Neural progenitor cell (in vitro differentiated cells): ENCODE measurements around the gene RCAN3. TPM values are rescaled to one million over a fixed set of nuclear protein-coding genes. Genes with fewer than 3 reads are reported as not detected.

Source experiments
- DNase-seq: peaks from one replicate; pipeline ENCODE4 v3.0.0-alpha.2; 2016; ENCODE audit warnings: low spot score
- H2AFZ ChIP-seq: fragments of 200-600 bp; sonication (generic); replicated peaks from 2 replicates; pipeline ENCODE4 v1.6.1; 2016; ENCODE audit warnings: antibody characterized with exemption
- H3F3A ChIP-seq: fragments of 200-600 bp; sonication (generic); 2 replicates; pipeline ENCODE4 v1.6.1; 2016; ENCODE audit warnings: antibody characterized with exemption, low read depth
- H3K27ac ChIP-seq: fragments of 200-600 bp; sonication (generic); 2 replicates; pipeline ENCODE4 v1.5.1; 2016; ENCODE audit warnings: mild to moderate bottlenecking
- H3K27me3 ChIP-seq: fragments of 200-600 bp; sonication (generic); 2 replicates; pipeline ENCODE4 v1.6.1; 2016; ENCODE audit warnings: mild to moderate bottlenecking, moderate library complexity
- H3K36me3 ChIP-seq: fragments of 200-600 bp; sonication (generic); 2 replicates; pipeline ENCODE4 v1.5.1; 2016
- H3K4me1 ChIP-seq: fragments of 200-600 bp; sonication (generic); 2 replicates; pipeline ENCODE4 v1.6.1; 2016; ENCODE audit warnings: mixed run types
- H3K4me2 ChIP-seq: fragments of 200-600 bp; sonication (generic); 2 replicates; pipeline ENCODE4 v1.6.1; 2016
- H3K4me3 ChIP-seq: fragments of 200-600 bp; sonication (generic); 2 replicates; pipeline ENCODE4 v1.5.1; 2016
- H3K79me2 ChIP-seq: fragments of 200-600 bp; sonication (generic); 2 replicates; pipeline ENCODE4 v1.6.1; 2016; ENCODE audit warnings: low read depth
- H3K9ac ChIP-seq: fragments of 200-600 bp; sonication (generic); 2 replicates; pipeline ENCODE4 v1.6.1; 2016
- H3K9me3 ChIP-seq: fragments of 200-600 bp; sonication (generic); 2 replicates; pipeline ENCODE4 v1.5.1; 2016; ENCODE audit warnings: low read depth
- H4K20me1 ChIP-seq: fragments of 200-600 bp; sonication (generic); 2 replicates; pipeline ENCODE4 v1.6.1; 2016; ENCODE audit warnings: low read depth
- H3K27ac Mint-ChIP-seq: 3 replicates; pipeline ENCODE4 v1.8.0; 2021; ENCODE audit warnings: mixed read lengths
- H3K27me3 Mint-ChIP-seq: 2 replicates; pipeline ENCODE4 v1.8.0; 2022; ENCODE audit warnings: low read depth, mild to moderate bottlenecking, inconsistent platforms, moderate library complexity, mixed read lengths; ENCODE audit not compliant: insufficient read depth
- H3K36me3 Mint-ChIP-seq: 3 replicates; pipeline ENCODE4 v1.8.0; 2021; ENCODE audit warnings: mixed read lengths
- H3K4me1 Mint-ChIP-seq: 3 replicates; pipeline ENCODE4 v1.8.0; 2021; ENCODE audit warnings: mixed read lengths
- H3K4me3 Mint-ChIP-seq: 3 replicates; pipeline ENCODE4 v1.8.0; 2021; ENCODE audit warnings: mild to moderate bottlenecking, moderate library complexity, mixed read lengths
- H3K9me3 Mint-ChIP-seq: 3 replicates; pipeline ENCODE4 v1.8.0; 2020; ENCODE audit warnings: mixed read lengths
- EZH2 ChIP-seq: fragments of 200-600 bp; sonication (generic); IDR thresholded peaks from 2 replicates; pipeline ENCODE4 v1.6.1; 2017; ENCODE audit warnings: antibody characterized with exemption, mild to moderate bottlenecking, moderate library complexity
- EZH2phosphoT487 ChIP-seq: fragments of 200-600 bp; sonication (generic); IDR thresholded peaks from 2 replicates; pipeline ENCODE4 v1.6.1; 2017; ENCODE audit warnings: antibody characterized with exemption
- total RNA-seq: library from RNA; depleted of rRNA; stranded (reverse); fragments of >200 nt; gene quantifications from 2 replicates; pipeline ENCODE4 v1.2.3, GENCODE V29; 2015; ENCODE audit warnings: low replicate concordance
- TF ChIP-seq, protein P1 (sequence below): fragments of 200-600 bp; sonication (generic); IDR thresholded peaks from 2 replicates; pipeline ENCODE4 v1.5.1; 2017; ENCODE audit warnings: antibody characterized with exemption, mild to moderate bottlenecking

RCAN3 gene
- total RNA-seq, 1 donor from 2014 or later, result 9.3 TPM

DNA sequence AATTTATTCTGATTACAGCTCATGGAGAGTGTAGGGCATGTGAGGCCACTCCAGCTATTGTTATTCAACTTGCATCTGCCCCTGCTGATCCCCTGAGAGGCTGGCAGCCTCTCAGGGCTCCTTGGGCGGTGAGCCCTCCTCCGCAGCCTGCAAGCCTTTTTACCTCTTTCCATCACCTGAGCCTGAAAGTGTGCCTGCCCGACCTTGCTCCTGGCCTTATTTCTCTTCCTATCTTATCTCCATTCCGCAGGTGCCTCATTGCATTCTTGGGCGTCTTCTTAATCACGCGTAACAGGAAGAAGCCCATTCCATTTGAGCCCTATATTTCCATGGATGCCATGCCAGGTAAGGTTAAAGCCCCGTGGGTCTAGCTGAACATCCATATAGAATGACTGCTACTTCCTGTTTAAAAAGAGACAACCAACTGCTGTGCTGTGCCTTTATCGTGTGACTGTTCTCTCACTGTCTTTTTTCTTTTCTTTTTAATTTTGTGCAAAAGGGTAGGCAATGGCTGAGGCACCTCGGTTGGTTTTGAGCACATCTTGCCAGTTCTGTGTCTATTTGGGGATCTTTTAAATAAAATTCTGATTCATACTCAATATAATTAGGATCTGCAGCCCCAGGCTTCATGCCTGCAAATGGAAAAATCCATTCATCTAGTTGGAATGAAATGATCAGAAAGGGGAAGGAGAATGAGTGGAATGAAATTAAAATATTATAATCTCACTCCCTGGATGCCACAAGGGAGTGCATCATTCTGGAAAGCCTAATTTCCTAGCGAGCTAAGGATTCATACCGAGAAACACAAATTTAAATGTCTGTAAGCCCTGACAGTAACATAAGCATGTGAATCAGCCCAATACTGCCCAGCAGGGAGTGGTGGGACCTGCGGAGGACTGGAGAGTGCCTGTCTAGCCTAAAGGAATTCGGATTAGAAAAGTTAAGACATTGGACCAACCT lies 38.6 kb upstream of the RCAN3 start:
- no peak overlapping the region for H3K9ac ChIP-seq
- Mint-ChIP-seq H3K27ac (no peak overlapping the region), H3K4me3 (peak overlapping the region; percentile 9), H3K9me3 (no peaks in the 10 kb centered on the region), H3K36me3 (no peaks in the 10 kb centered on the region), H3K4me1 (peaks cover 41% of the 10 kb centered on the region), H3K27me3 (peaks cover 2% of the 10 kb centered on the region)
- H2AFZ ChIP-seq, result no peak overlapping the region
- DNase-seq, result peak; percentile 52
- peak overlapping the region; percentile 65 for H3K4me2 ChIP-seq
- peaks cover 21% of the 10 kb centered on the region for H3K4me1 ChIP-seq
- no peak overlapping the region for H3K27ac ChIP-seq
- H3K4me3 ChIP-seq, result no peak overlapping the region
- no peaks in the 10 kb centered on the region for H4K20me1 ChIP-seq
- peaks cover 5% of the 10 kb centered on the region for H3F3A ChIP-seq
- H3K79me2 ChIP-seq, result no peaks in the 10 kb centered on the region
- no peaks in the 10 kb centered on the region for H3K36me3 ChIP-seq
- TF ChIP-seq, protein P1, sequence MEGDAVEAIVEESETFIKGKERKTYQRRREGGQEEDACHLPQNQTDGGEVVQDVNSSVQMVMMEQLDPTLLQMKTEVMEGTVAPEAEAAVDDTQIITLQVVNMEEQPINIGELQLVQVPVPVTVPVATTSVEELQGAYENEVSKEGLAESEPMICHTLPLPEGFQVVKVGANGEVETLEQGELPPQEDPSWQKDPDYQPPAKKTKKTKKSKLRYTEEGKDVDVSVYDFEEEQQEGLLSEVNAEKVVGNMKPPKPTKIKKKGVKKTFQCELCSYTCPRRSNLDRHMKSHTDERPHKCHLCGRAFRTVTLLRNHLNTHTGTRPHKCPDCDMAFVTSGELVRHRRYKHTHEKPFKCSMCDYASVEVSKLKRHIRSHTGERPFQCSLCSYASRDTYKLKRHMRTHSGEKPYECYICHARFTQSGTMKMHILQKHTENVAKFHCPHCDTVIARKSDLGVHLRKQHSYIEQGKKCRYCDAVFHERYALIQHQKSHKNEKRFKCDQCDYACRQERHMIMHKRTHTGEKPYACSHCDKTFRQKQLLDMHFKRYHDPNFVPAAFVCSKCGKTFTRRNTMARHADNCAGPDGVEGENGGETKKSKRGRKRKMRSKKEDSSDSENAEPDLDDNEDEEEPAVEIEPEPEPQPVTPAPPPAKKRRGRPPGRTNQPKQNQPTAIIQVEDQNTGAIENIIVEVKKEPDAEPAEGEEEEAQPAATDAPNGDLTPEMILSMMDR, result no peak
- no peak for TF ChIP-seq EZH2phosphoT487
- TF ChIP-seq EZH2, result no peak
- no peaks in the 10 kb centered on the region for H3K9me3 ChIP-seq
- no peaks in the 10 kb centered on the region for H3K27me3 ChIP-seq

DNA sequence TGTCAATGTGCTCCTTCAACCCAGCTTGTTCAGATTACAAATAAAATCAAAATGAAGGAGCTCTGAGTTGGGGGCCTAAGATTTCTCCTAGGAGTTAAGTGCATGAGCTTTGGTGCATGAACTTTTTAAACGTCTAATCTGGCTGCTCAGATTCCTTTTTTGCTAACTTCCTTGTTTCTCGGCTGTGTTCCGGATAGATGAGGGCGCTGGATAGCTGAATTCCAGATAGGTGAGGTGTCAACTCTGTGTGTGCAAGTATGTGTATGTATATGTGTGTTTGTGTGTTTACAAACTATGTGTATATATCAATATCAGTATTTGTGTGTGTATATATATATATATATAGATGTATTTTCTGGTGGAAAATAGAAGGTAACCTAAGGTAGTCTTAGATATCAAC lies 37.5 kb upstream of the RCAN3 start:
- H3K4me3 ChIP-seq, result no peak overlapping the region
- no peaks in the 10 kb centered on the region for H3K36me3 ChIP-seq
- no peak overlapping the region for H3K4me3 Mint-ChIP-seq

DNA sequence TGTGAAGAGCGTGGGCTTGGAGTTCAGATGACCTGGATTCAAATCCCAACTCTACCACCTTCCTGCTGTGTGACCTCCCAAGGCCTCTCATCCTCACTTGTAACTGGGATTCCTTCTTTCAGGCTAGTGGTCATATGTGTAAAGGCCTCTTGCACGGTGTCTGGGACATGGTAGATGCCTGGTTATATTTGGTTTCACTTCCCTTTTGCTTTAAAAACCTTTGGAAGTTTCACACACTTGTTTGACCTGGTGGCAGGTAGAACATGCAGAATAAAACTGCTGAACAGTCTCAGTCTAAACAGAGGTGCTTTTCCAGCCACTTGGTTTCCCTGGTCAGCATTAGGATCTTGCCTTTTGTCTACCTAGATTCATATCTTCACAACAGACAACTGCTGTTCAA lies 37.0 kb upstream of the RCAN3 start:
- TF ChIP-seq EZH2, result no peak
- no peak for TF ChIP-seq EZH2phosphoT487
- TF ChIP-seq, protein P1, result no peak
- H3K36me3 Mint-ChIP-seq, result no peaks in the 10 kb centered on the region
- Histone ChIP-seq H3F3A (peaks cover 5% of the 10 kb centered on the region), H3K27me3 (no peaks in the 10 kb centered on the region), H4K20me1 (no peaks in the 10 kb centered on the region), H3K27ac (no peak overlapping the region), H3K4me2 (no peak overlapping the region), H3K79me2 (no peaks in the 10 kb centered on the region), H3K4me1 (peaks cover 21% of the 10 kb centered on the region), H3K9ac (no peak overlapping the region), H2AFZ (no peak overlapping the region), H3K36me3 (no peaks in the 10 kb centered on the region), H3K9me3 (no peaks in the 10 kb centered on the region), H3K4me3 (no peak overlapping the region)
- peaks cover 36% of the 10 kb centered on the region for H3K4me1 Mint-ChIP-seq
- H3K4me3 Mint-ChIP-seq, result no peak overlapping the region
- peaks cover 3% of the 10 kb centered on the region for H3K9me3 Mint-ChIP-seq
- H3K27me3 Mint-ChIP-seq, result peaks cover 2% of the 10 kb centered on the region
- no peak overlapping the region for H3K27ac Mint-ChIP-seq
- DNase-seq, result no peak

More for the DNA sequence above, 37.5 kb upstream of the RCAN3 start:
- H3K27me3 ChIP-seq, result no peaks in the 10 kb centered on the region
- peaks cover 5% of the 10 kb centered on the region for H3F3A ChIP-seq
- H3K4me1 ChIP-seq, result peaks cover 21% of the 10 kb centered on the region
- H3K79me2 ChIP-seq, result no peaks in the 10 kb centered on the region
- no peaks in the 10 kb centered on the region for H3K9me3 ChIP-seq
- no peak overlapping the region for H2AFZ ChIP-seq
- H3K27ac ChIP-seq, result no peak overlapping the region
- no peak overlapping the region for H3K27ac Mint-ChIP-seq
- peaks cover 3% of the 10 kb centered on the region for H3K9me3 Mint-ChIP-seq
- H3K4me2 ChIP-seq, result no peak overlapping the region
- TF ChIP-seq EZH2, result no peak
- TF ChIP-seq, protein P1, result no peak
- no peak for TF ChIP-seq EZH2phosphoT487
- H4K20me1 ChIP-seq, result no peaks in the 10 kb centered on the region
- no peaks in the 10 kb centered on the region for H3K36me3 Mint-ChIP-seq
- H3K4me1 Mint-ChIP-seq, result peaks cover 40% of the 10 kb centered on the region
- no peak for DNase-seq
- H3K9ac ChIP-seq, result no peak overlapping the region
- peaks cover 2% of the 10 kb centered on the region for H3K27me3 Mint-ChIP-seq
